Mesodermal cell (in vitro differentiated cells): Measurements from ENCODE around the gene ZNF618.

ENCODE experiments used
- H3K27ac ChIP-seq: 2 replicates; pipeline ENCODE4 v1.7.0; 2013; ENCODE audit warnings: mild to moderate bottlenecking, low read depth, low read length, moderate library complexity; ENCODE audit not compliant: severe bottlenecking
- H3K36me3 ChIP-seq: 2 replicates; pipeline ENCODE4 v1.7.1; 2013; ENCODE audit warnings: mild to moderate bottlenecking, low read length, moderate library complexity; ENCODE audit not compliant: control insufficient read depth, insufficient read depth
- H3K4me1 ChIP-seq: one replicate; pipeline ENCODE4 v1.7.1; 2013; ENCODE audit warnings: mild to moderate bottlenecking, low read length; ENCODE audit not compliant: insufficient read depth, control insufficient read depth, poor library complexity, severe bottlenecking
- H3K4me3 ChIP-seq: 2 replicates; pipeline ENCODE4 v1.7.0; 2013; ENCODE audit warnings: low read length, control low read depth, mild to moderate bottlenecking; ENCODE audit not compliant: insufficient read depth, poor library complexity, severe bottlenecking; ENCODE audit errors: extremely low read depth
- H3K9me3 ChIP-seq: 2 replicates; pipeline ENCODE4 v1.7.1; 2013; ENCODE audit warnings: mild to moderate bottlenecking, low read length, moderate library complexity; ENCODE audit not compliant: control insufficient read depth
- WGBS, 2 experiments: methylation state at CpG; one replicate each; pipeline ENCODE4 v1.1.5; 2013; ENCODE audit warnings: missing lambda C conversion rate in 2 of 2; ENCODE audit not compliant: insufficient coverage in 2 of 2; 5-methylcytosine and 5-hydroxymethylcytosine counted together

Gene ZNF618

DNA sequence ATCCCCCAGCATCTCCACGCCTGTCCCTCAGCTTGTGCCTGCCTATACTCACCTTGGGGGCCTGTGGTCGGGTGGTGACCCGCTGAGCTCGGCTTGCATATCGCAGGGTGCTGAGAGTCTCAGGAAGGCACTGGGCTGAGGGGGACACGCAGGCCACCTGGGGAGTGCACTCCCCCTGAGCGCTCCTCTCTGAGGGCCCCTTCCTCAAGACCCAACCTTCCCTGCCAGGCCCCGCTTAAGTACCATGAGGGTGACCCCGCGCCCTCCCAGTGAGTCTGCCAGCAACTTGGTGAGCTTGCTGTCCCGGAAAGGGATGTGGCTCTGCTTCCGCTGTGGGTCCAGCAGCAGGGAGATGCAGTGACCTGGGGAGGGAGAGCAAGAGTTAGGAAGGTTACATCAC lies 218.9 kb downstream of the ZNF618 start:
- Histone ChIP-seq H3K27ac (no peak overlapping the region), H3K9me3 (no peaks in the 10 kb centered on the region), H3K4me1 (no peaks in the 10 kb centered on the region), H3K36me3 (no peaks in the 10 kb centered on the region), H3K4me3 (no peak overlapping the region)
- 96 to 97% methylated on average over 11 to 12 of the region's 12 CpGs for WGBS, 2 experiments

DNA sequence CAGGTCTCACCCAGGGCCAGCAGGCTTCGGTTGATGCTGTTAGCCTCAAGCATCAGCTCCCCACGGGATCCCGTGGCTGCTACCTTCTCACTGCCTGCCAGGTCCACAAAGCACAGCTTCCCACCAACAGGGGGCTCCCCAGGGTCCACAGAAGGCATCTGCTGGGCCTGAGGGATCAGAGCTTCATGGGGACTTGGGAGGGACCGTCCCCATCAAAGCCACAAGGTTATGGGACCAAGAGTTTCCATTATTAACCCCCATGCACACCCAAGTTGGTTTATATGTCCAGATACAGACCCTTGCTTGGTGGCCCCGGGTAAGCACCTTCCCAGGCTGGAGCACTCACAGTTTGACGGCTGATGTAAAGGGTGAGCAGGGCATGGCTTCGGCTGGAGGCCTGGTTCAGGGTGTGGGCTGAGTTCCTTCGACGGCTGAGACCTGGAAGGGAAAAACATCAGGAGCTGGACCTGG lies 220.0 kb downstream of the ZNF618 start:
- H3K4me3 ChIP-seq: no peak overlapping the region
- H3K4me1 ChIP-seq: no peaks in the 10 kb centered on the region
- no peaks in the 10 kb centered on the region for H3K9me3 ChIP-seq
- H3K27ac ChIP-seq: no peak overlapping the region
- 74 to 86% methylated on average over 7 to 9 of the region's 9 CpGs for WGBS, 2 experiments
- H3K36me3 ChIP-seq: no peaks in the 10 kb centered on the region

DNA sequence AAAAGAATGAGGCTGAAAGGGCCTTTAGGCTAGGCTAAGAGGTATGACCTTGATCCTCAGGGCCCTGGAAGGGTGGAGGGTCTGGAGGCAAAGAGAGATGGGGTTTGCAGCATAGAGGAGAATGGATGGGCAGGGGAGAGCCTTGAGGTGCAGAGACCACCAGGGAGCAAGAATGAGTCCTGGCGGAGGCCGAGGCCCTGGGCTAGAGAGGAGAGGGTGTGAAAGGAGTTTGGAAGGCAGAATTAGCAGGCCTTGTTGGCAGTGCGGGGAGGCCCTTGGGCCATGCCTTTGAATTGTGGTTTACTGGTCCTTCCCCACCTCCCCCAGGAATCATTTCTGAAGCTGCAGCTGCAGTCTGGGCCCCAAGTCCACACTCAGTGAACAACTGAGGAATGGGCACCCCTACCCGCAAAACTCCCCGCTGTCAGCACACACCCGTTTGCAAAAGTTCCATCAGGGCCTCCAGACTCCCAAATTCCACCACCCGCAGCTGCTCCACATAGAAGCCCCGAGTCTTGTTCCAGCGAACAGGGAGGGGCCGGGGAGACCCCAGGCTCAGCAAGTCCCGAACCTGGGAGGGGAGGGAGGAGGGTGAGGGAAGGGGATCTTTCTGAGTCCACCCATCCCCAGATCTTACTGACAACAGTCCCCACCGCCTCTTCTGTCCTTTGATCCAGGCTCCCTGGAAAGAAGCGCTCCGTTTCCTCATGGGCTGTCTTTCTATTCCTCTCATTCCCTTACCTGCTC lies 220.9 kb downstream of the ZNF618 start:
- Histone ChIP-seq H3K9me3 (peaks cover 8% of the 10 kb centered on the region), H3K27ac (no peak overlapping the region), H3K36me3 (no peaks in the 10 kb centered on the region), H3K4me1 (no peaks in the 10 kb centered on the region), H3K4me3 (no peak overlapping the region)
- WGBS, 2 experiments: 92 to 100% methylated on average over 3 to 9 of the region's 14 CpGs

- H3K4me1 ChIP-seq: no peaks in the 10 kb centered on the region
- WGBS, 2 experiments: 46 to 59% methylated on average over 7 to 15 of the region's 18 CpGs
- no peak overlapping the region for H3K27ac ChIP-seq
- peak overlapping the region; percentile 38 for H3K4me3 ChIP-seq
- H3K9me3 ChIP-seq: peaks cover 9% of the 10 kb centered on the region
- no peaks in the 10 kb centered on the region for H3K36me3 ChIP-seq
Observed at GRCh38 chr9:114097613-114098020, 221.5 kb downstream of the ZNF618 start.

GRCh38 chr9:114098021-114098935 lies 222.2 kb downstream of the ZNF618 start:
- Histone ChIP-seq H3K4me3 (peak overlapping the region; percentile 38), H3K36me3 (no peaks in the 10 kb centered on the region), H3K9me3 (peaks cover 9% of the 10 kb centered on the region), H3K27ac (no peak overlapping the region), H3K4me1 (no peaks in the 10 kb centered on the region)
- 1 to 2% methylated on average over 15 to 44 of the region's 77 CpGs for WGBS, 2 experiments

DNA sequence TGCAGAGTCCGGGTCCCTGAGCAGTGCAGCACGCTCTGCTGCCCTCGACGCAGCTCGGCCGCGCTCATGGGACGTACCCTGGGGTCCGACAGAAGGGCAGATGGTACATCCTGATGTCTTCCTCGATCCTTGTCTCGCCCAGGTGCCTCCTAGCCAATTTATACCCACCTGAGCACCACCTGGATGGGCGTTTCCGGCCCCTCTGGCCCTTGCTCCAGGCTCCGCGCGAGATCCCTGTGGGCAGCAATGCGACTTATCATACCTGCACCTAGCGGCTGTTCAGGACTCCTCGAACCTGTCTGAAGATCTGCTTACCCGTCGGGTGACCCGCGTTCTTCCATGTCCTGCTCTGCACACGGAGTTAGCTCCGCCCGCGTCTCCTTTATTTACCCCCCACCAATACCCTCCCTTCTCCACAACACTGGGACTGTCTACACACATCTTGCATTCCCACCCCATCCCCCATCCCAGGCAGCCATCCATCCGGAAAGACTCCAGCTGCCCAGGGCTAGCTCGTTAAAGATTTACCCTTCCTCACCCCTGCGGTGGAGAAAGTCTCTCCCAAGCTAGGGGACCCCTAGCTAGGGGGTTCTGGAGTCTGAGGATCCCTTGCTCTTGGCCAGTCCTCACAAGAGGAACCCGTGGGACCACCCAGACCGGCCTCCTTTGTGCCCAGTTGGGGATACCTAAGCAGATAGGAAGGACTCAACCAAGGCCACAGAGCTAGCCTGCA lies 223.0 kb downstream of the ZNF618 start, which contains the start of gene KIF12:
Gene KIF12, minus strand, starts transcription at position 357 of the 733 bp plus-strand sequence. Its CDS starts 16 bp downstream, at position 341.
- Histone ChIP-seq H3K9me3 (peaks cover 9% of the 10 kb centered on the region), H3K27ac (no peak within 1 kb of the TSS), H3K36me3 (no peaks in the 10 kb centered on the region), H3K4me3 (peak within 1 kb of the TSS; percentile 38), H3K4me1 (no peaks in the 10 kb centered on the region)
- WGBS, 2 experiments: 43 to 44% methylated on average over 22 to 28 of the region's 32 CpGs

GRCh38 chr9:114099669-114100270 lies 223.7 kb downstream of the ZNF618 start:
- 88 to 100% methylated on average over 1 to 2 of the region's 2 CpGs for WGBS, 2 experiments
- H3K27ac ChIP-seq: no peak overlapping the region
- no peaks in the 10 kb centered on the region for H3K4me1 ChIP-seq
- H3K9me3 ChIP-seq: peaks cover 9% of the 10 kb centered on the region
- H3K36me3 ChIP-seq: no peaks in the 10 kb centered on the region
- H3K4me3 ChIP-seq: no peak overlapping the region

DNA sequence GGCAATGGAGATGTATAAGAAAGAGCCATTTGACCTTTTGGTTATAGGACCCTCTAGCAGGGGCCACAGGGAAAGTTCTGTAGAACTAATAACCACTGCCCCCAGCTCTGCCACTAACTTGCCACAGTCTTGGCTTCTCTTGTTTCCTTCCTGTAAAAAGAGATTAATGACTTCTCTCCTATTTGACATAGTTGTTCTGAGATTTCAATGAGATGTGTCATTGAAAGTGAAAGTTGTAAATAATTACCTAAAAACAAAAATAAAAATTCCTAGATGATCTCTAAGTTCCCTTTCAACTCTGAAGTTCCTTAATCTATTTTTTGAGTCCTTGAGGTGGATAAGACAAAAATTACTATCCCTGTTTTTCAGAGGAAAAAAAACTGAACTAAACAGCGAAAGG lies 224.4 kb downstream of the ZNF618 start:
- H3K4me1 ChIP-seq: no peaks in the 10 kb centered on the region
- WGBS, 2 experiments: 86 to 88% methylated on average over 1 of the region's 1 CpG

DNA sequence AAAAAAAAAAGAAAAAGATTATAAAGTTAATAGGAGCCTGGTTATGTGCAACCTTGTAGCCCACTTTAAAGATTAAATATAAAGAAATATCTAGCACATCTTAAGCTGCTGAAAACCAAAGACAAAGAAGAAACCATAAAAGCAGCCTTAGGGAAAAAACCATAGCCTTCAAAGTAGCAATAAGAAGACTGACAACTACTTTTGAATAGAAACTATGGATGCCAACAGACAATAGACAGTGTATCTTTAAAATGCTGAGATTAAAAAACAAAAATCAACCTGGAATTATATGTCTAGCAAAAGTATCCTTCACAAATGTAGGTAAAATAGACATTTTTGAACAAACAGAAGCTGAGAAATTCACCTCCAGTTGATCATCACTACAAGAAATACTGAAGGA lies 226.4 kb downstream of the ZNF618 start:
- Histone ChIP-seq H3K9me3 (peaks cover 9% of the 10 kb centered on the region), H3K27ac (no peak overlapping the region), H3K4me1 (no peaks in the 10 kb centered on the region), H3K4me3 (no peak overlapping the region), H3K36me3 (no peaks in the 10 kb centered on the region)

More for the DNA sequence above, 224.4 kb downstream of the ZNF618 start:
- no peak overlapping the region for H3K27ac ChIP-seq
- no peak overlapping the region for H3K4me3 ChIP-seq
- H3K9me3 ChIP-seq: peaks cover 9% of the 10 kb centered on the region
- no peaks in the 10 kb centered on the region for H3K36me3 ChIP-seq

- WGBS, 2 experiments: 83% methylated on average over 2 of the region's 5 CpGs; no CpG with 5 or more reads in 1 of the 2 experiments
- peaks cover 9% of the 10 kb centered on the region for H3K9me3 ChIP-seq
- H3K4me1 ChIP-seq: peaks cover 3% of the 10 kb centered on the region
- no peaks in the 10 kb centered on the region for H3K36me3 ChIP-seq
- no peak overlapping the region for H3K4me3 ChIP-seq
- no peak overlapping the region for H3K27ac ChIP-seq
Observed at GRCh38 chr9:114105236-114105635, 229.1 kb downstream of the ZNF618 start.
